GM18861 (cell line): Measurements from ENCODE around the gene CTXN1.

Experiments used
- ATAC-seq: cut with Tn5 transposase; IDR thresholded peaks from one replicate; pipeline ENCODE4 v1.9.1; 2021; ENCODE audit not compliant: unreplicated experiment

Gene CTXN1

DNA sequence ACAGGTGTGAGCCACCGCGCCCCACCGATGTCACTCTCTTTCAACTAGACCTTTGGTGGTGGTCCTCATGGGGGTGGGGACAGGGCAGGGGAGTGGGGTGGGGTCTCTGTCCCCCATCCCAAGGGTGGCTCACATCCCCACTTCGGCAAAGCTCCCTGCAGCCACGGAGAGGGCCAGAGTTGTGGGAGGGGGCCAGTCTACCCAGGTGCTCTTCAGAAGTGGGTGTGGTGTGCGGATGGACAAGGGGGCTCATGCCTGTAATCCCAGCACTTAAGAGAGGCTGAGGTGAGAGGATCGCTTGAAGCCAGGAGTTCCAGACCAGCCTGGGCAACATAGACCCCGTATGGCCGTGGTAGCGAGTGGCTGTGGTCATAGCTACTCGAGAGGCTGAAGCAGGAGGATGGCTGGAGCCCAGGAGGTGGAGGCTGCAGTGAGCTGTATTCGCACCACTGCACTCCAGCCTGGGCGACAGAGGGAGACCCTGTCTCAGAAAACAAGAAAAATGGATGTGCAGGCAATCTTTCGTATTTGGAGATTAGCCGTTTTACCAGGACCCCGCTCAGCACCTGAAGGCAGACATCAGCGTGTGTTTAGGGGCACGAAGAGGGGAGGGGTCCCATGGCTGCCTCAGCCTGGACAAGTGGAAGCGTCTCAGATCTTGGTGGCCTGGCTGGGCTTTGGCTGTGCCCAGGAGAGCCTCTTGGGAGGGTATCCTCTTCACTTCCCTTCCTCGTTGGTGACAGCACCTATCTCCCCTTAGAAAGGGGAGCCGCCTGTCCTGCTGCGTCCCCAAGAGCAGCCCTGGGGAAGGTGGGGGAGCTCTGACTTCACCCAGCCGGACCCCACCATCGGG is 10.5 kb downstream of the CTXN1 start:
- ATAC-seq, result no peak

DNA sequence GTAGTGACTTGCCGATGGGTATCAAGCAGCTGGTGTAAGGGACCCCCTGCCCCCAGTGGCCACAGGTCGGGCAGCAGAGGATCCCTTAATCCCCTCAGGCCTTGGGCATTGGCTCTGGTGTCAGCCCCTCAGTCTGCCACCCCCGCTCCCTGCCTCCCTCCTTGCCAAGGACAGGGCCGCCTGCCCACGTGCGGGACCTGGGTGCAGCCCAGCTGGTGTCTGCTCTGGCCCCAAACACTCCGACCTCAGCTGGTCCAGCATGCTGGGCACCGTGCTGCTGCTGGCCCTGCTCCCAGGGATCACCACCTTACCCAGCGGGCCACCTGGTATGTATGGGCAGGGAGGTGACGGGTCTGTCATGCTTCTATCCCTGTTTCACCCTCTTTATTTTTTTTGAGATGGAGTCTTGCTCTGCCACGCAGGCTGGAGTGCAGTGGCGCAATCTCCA is 11.3 kb downstream of the CTXN1 start, which contains the start of gene TGFBR3L:
TSS of gene TGFBR3L (plus strand) at position 233 of the 448 bp plus-strand sequence.
- ATAC-seq, result no peak

DNA sequence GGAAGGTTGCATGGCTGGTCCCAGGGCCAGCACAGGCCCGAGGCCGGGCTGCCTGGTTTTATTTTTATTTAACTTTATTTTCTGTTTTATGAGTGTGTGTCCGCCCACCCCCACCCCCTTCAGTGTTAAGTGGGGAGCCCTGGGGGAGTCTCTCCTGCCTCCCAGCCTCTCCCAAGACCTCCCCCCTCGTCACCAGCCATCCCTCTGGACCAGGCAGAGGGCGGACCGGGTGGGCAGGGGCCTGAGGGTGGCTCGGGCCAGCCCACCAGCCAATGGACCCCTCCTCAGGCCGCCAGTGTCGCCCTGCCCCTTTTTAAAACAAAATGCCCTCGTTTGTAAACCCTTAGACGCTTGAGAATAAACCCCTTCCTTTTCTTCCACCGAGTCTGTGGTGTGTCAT is 11.8 kb downstream of the CTXN1 start:
- no peak for ATAC-seq

DNA sequence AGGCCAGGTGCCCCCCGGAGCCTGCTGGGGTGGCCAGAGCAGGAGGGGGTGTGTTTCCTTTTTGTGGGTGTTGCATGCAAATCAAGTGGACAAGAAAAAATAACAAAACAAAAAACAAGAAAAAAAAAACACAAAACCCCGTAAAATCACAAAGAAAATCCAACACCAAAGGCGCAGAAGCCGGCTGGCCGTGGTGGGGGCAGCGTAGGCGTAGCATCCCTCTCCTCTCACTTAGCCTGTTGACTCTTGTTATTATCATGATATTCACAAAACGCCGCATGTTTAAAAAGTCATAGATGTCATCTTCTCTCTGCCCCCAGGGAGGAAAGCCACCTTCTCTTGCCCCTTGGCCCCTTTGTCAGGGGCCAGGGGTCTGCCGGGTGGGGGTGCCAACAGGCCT is 12.3 kb downstream of the CTXN1 start:
- ATAC-seq, result no peak

DNA sequence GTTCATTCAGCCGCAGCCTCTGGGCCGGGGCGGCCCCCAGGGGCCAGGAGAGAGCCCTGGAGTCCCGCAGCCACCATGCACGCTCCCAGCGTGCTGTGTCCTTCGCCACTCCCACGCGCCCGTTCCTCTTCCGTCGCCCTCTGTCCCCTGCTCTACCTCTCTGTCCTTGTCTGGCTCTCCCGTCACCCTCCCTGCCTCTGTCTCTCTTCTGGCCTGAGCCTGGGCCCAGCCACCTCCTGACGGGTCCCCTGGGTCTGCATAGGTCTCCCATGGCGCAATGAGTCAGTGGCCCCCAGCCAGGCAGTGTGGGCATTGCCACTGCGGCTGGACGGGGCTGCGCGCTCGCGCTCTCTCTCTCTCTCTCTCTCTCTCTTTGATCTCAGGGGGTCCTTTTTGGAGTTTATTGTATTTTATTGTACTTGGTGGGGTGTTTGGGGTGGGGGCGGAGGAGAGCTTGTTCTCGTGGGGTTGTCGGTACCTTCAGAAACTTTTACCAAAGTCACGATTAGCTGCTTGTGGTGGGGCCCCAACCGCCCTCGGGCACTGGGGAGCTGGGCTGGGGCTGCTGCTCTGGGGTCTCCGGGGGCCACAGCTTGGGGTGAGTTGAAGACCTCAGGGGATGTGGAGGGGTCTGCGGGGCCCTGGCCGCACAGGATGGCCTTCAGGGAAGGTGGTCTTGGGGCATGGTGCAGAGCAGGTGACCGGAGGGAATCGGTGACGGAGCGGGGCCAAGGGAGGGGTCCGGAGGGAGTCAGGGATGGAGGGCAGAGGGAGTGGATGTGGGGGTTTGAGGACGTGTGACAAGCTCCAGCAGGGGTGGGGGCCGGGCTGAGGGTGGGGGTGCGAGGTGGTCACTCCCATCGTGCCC is 13.0 kb downstream of the CTXN1 start:
- no peak for ATAC-seq

DNA sequence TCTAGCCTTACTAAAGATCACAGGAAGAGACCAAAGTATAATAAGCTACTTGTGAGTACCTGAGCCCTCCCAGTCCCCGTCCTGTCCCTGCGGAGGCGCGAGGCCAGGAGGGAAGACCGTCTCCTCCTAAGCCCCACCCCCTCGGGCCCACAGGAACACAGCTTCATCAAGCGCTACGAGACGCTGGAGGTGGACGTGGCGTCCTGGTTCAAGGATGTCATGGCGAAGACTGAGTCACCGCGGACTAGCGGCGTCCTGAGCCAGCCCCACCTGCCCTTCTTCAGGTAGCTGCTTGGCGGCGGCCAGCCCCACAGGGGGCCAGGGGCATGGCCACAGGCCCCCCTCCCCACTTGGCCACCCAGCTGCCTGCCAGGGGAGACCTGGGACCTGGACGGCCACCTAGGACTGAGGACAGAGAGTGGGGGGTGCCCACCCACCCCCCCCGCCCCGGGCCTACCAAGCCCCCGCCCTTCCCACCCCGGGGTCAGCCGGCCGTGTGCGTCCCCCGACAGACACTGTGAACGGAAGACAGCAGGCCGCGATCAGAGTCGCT is 13.7 kb downstream of the CTXN1 start:
- ATAC-seq, result no peak

DNA sequence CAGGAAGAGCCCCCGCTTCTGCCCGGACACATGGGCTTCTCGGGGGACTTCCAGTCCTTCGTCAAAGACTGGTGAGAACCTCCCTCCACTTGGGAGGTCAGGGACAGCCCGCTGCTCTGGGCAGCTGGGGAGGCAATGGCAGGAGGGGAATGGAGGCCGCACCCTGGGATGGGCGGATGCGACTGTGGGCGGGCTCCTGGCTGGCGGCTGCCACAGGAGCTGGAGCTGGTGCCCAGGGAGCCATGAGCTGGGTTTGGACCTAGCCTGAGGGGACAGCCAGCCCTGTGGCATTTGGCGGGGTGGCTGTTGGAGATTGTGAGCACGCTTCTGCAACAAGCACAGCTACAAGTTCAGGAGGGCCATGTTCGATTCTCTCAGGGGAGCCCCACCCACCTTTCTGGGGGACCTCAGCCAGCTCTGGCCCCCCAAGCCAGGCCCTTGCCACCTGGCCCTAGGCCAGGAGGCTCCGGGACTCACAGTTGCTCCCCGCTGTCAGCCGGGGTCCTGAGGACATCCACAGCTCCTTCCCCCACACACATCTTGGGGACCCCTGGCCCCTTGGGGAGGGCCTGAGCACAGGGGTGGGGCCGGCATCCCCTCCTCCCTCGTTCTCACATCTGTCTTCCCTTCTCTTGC is 14.3 kb downstream of the CTXN1 start:
- no peak for ATAC-seq

DNA sequence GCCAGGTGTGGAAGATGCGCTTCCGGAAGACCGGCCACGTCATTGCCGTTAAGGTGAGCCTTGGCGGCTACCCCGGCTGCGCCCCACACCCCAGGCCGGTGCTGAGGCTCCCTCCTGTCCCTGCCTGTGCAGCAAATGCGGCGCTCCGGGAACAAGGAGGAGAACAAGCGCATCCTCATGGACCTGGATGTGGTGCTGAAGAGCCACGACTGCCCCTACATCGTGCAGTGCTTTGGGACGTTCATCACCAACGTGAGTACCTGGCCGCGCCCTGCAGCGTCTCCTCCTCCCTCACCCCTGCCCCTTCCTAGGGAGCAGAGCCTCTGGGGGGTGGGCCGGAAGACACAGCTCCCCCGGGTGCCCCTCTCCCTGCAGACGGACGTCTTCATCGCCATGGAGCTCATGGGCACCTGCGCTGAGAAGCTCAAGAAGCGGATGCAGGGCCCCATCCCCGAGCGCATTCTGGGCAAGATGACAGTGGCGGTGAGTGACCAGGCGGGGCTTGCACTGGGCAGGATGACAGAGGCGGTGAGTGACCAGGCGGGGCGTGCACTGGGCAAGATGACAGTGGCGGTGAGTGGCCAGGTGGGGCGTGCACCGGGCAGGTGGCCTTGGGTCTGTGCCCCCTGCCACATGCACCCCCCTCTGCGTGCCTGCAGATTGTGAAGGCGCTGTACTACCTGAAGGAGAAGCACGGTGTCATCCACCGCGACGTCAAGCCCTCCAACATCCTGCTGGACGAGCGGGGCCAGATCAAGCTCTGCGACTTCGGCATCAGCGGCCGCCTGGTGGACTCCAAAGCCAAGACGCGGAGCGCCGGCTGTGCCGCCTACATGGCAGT is 15.4 kb downstream of the CTXN1 start:
- no peak for ATAC-seq

DNA sequence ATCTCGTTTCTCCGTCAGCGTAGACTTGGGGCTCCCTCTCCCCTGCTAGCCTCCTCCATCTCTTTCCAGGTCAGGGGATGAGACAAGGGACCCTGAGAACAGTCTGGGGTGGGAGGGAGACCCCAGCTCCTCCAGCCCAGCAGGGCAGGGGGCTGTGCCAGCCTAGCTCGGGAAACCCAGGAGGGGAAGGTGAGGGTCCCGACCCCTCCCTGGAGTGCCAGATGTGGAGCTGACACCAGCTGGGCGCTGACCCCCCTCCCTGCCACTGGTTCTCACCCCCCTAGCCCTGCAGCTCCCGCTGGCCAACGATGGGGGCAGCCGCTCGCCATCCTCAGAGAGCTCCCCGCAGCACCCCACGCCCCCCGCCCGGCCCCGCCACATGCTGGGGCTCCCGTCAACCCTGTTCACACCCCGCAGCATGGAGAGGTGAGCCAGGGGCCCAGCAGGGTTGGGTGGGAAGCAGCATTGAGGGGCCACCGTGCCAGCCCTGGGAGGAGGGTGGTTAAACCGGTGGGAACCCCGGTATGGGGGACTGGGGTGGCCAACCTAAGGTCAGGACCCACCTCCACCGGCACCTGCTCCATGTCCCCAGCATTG is 16.4 kb downstream of the CTXN1 start:
- no peak for ATAC-seq

DNA sequence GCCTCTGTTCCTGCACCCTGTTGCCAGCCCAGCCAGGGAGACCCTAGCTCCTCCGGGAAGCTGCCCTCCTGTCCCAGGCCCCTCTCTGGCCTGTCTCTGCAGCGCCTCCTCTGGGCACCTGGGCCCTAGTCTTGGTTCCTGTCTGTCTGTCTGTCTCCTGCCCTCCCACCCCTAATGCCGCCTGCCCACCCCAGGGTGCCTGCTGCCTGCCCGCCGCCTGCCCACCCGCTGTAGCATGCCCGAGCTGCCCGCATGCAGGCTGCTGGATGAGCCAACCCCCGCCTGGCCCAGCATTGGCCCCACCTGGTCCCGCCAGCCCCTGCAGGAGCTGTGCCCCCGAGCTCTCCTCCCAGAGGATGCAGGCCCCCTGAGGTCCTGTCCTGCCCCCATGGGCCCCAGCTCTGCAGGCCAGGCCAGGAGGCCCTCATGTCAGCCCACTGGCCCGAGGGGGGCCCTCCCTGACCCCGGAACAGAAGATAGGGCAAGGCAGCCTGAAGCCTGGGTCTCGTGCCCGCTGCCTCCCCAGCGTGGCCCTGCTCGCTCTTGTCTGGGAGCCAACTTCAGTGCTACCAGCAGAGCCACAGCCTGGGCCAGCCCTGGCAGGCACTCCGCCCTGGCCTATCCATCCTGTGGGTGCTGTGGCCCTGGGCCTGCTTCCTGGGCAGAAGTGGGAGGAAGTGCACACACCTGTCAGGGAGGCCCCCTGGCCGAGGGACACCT is 17.0 kb downstream of the CTXN1 start:
- no peak for ATAC-seq

DNA sequence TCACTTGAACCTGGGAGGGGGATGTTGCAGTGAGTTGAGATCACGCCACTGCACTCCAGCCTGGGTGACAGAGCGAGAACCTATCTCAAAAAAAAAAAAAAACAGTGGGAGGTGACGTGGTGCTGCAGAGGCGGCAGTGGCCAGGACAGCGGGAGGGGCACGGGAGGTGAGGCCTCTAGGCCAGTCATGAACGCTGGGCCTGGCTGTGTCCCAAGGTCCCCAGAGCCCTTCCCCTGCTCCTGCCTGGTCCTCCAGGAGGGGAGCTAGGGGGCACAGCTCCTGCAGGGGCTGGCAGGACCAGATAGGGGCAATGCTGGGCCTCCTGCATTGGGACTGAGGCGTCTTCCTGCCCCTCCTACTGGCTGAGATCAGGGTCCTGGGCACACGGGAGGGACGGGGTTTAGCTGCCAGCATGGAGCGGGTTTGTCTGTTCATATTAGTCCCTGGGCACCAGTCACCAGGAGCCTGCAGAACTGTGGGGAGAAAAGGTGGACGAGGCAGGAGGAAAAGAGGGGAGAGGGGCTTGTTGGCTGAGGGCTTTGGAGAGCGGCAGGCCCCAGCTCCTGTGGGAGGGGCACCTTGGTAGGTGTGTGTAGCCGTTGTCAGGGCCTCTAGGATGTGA is 17.7 kb downstream of the CTXN1 start:
- no peak for ATAC-seq

DNA sequence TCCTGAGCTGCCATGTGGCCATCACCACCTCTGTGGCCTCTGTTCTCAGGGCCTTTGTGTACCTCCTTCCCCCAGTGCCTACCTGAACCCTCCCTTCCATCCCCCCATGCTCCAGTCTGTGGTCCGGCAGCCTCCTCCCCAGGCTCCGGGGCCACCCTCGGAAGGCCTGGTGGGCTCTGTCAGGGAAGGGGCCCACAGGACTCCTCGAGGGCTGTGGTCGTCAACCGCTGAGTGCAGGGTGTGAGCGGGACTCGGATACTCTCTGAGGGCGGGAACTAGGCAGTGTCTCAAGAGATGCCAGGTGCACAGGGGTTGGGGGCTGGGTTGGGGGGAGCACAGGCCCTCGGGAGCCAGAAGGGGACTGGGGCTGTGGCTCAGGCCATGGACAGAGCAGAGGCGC is 18.4 kb downstream of the CTXN1 start:
- ATAC-seq, result no peak

DNA sequence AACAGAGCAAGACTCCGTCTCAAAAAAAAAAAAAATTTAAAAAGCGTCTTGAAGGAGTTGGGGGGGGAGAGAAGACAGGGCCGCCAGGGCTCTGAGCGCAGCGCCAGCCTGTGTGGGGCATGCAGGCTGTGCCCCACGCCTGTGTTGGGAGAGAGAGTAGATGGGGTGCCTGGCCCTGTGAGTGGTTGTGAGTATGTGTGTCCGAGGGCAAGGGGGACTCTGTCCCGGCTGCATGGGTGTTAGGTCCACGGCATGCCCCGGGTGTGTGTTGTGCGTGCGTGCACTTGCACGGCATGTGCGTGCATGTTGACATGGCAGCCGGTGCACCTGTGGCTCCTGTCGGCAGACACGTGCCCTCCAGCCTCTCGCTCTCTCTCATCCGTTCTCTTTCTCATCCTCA is 18.8 kb downstream of the CTXN1 start:
- ATAC-seq, result no peak

DNA sequence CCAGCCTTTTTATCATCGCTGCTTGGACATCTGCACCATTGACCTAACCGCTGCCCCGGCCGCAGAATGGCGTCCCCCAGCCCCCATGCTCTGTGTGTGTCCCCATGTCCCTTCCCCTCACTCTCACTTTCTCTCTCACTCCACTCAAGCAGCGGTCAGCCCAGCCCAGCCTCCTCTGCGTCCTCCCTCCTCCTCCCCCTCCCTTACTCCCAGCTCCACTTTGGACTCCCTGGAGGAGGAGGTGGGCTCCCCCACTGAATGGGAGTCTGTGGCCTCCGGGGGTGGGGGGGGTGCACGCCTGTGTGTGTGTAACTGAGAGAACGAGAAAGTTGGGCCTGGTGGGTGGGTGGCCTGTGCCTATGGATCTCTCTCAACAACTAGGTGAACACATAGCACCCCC is 20.1 kb downstream of the CTXN1 start:
- ATAC-seq, result no peak

DNA sequence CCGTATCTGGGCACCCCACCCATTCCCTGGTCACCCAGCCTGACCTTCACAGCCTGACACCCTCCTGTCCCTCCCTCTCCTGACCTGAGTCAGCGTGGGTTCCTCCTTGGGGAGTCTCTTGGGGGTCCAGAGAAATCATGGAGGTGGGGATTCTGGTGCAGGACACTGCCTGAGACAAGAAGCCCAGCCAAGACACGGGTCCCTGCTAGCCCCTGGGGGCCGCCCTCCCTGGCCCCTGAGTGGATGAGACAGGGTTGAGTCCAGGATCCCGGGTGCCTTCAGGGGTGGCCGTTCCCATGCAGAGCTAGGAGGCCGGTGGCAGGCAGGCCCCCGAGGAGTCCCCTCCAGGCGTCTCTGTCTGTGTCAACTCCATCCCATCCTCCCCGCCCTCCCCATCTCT is 20.7 kb downstream of the CTXN1 start:
- no peak for ATAC-seq

DNA sequence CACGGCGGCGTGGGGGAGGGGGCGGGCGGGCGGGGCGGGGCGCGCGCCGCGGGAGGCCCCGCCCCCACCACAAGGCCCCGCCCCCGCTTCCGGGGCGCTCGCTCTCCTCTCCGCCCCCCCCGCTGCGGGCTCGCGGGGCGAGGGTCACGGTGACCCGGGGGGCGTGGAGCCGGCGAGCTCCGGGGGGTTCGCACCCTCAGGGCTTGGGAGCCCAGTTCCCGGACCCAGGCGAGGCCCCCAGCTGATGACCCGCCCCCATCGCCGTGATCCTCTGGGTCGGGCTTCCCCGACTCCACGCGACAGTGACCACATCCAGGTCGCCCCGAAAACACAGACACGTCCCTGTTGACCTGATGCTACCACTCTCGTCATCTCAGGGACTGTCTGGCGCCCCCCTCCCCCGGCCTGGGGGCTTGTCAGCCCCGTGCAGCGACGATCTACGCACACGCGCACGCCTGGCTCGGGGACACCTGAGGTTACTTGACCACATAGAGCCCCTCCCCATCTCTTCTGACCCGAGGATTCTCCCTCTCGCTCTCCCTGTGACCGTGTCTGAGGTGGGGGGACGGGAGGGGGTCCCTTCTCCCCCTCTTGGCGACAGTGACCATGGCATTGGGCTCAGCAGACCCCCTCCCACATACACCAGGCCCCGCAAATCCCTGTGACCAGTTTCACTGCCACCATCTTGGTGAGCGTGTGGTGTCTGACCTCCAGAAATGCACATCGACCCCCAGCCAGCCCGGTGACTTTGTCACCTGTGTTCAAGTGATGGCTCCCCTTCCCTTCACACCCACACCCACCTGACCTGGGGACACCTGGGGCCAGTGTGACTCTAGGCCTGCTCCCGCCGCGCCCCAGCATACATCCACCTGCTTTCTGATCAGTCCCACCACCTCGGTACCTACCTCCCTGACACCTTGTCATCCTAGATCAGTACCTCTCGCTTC is 21.6 kb downstream of the CTXN1 start:
- peak; percentile 9 for ATAC-seq

DNA sequence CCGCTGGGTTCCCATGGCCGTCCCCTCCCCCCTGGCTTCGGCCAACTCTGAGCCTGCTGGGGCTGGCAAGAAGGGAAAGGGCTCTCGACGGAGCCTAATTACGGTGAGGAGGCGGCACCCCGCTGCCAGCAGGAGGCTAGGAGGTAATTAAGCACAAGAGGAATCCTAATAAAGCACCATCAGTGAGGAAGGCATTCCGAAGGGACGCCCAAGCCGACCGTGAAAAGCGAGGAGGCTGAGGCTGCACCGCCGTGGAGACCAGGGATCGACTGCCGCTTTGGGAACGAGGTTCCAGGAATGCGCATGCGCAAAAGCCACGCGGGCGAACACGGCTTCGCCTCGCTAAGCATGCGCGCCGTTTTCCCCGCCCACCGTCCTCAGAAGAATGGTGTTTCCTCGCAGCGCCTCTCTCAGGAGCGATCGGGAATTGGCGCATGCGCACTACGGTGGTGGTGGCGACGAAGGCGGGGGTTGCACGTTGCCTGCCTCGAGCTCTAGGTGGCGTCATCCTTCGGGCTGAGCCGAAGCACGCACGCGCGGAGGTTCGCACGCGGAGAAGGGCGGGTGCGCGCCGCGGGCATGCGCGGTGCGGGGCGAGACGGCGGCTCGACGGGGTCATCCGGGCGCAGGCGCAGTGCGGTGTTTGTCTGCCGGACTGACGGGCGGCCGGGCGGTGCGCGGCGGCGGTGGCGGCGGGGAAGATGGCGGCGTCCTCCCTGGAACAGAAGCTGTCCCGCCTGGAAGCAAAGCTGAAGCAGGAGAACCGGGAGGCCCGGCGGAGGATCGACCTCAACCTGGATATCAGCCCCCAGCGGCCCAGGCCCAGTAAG is 22.5 kb downstream of the CTXN1 start, which contains the start of gene MAP2K7:
TSS of gene MAP2K7 (plus strand) at position 634 of the 830 bp plus-strand sequence. CDS start at position 702, 68 bp downstream.
- ATAC-seq, result peak; percentile 88
